Activated CD4-positive, alpha-beta T cell treated with anti-CD3 and anti-CD28 coated beads, Interleukin-2, amount 50 U/mL, for 4 hours (primary cell): ENCODE measurements around the gene CCBE1.

ENCODE experiments used
- DNase-seq, 2 experiments: peaks; one replicate each; pipeline ENCODE4 v3.0.0-alpha.2; 2020

Gene CCBE1

DNA sequence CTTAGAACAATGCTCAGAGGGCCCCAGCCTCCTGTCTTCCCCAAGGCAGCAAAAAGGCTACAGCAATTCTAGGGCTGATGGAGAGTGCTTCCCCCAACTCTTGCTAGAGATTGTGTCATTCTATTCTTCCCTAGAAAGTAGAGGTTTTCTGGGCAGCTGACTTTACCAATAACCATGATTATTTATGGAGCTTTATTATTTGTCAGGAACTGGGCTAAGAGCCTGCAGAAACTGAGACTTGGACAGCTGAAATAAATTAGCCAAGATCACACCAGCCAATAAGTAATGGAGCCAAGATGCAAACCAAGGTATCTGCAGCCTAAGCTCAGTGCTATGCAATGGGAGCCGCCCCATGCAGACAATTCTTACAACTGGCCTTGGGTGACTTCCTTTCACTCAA is 84.8 kb downstream of the CCBE1 start:
- no peak for DNase-seq

DNA sequence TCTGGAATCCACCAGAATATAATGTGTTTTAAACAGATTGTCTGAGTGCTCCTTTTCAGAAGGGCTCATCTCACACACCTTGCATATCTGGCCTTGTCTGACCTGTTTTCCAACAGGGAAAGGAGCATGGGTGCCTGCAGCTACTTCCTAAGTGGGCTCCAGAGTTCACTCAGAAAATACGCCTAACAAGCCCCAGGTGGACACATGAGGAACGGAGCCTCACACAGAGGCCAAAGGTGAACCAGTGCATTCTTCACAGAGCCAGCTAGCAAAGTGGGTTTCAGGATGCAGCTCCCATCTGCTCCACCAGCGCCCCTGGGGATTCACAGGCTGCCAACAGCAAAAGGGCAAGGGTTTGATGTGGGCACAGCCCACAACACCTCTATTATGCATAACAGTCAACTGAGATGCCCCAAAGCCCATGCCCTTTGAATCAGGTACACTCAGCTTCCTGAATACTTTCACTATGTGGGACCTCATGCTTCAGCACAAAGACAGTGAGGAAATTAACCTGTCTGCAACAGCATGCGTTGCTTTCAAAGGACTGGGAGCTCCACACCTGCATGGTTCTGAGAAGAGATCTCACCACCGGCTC is 86.6 kb downstream of the CCBE1 start:
- no peak for DNase-seq

DNA sequence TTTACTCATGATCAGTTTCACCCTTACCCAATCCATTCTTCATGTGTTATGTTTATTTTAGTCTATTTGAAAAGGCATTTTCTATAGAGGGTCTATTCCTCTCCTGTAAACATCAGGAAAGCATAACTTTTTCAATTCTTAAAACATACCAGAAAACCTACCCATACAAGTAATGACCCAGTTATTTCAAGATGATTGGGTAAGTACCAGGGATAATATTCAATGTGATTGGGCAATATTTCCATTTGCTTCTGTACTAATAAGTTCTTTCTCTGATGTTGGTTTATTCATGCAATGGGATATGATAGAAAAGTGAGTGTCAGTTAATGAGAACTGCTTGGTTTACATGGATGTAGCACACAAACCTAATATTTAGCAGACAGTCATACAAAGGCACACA is 87.6 kb downstream of the CCBE1 start:
- DNase-seq = no peak

DNA sequence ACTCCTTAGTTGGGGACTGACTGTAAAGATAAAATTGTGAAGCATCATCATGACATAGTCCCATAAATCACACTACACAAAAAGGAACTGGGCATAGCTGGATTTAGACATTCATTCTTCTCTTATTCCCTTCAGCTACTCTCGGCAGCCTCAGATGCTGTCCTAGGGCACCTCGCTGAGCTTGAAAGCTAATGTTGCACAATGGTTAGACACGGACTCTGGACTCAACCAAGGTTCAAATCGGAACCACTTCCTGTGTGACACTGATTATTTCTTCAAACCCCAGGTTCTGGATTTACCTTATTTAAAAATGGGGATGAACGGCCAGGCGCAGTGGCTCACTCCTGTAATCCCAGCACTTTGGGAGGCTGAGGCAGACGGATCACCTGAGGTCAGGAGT is 89.8 kb downstream of the CCBE1 start:
- no peak for DNase-seq

DNA sequence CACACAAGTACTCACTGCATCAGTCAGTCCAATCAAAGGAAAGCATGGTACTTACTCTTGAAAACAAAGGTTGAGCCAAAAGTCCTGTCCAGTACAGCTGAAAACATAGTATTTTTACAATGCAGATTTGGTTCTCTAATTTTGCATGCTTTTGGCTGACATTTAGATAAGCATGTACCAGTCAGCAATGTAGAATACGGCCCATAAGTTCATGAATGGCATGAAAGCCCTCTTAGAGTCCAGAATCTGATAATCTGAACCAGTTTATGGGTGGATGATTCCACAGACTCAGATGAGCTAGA is 90.2 kb downstream of the CCBE1 start:
- DNase-seq = no peak

DNA sequence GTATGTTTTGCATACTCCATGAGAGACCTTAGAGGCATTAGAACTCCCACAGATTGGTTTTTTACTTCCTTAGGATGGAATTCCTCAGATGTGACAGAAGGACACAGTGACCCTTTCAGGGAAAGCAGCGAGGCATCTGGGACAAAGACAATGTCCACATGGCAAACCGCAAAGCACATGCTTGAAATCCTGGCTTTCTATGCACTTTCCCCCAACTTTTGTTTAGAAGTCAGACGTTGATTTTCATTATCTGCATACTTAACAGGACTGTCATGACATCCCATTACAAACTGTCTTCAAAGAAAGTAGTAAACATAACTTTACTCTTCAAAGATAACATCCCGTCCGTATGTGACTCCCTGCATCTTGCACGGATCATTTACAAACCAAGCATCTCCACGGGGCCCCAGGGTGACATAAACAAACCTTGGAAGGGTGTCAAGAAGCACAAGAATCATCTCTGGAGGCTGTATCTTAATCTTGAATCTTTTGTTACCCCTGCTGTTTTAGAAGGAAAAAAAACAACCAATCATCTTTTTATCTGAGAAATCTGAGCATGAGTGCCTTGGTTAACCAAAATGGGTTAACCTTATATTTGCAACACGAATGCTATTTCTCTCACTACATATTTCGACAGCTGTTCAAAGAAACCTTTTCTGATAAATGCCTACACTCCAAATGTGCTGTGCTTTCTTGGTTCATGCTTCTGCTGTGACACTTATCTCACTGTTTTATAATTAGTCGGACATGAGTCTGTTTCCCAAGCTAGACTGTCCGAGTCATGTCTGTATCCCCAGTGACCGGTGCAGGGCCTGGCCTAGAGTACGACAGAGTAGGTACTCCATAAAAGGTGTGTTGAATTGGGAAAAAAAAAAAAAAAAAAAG is 90.8 kb downstream of the CCBE1 start:
- no peak for DNase-seq

DNA sequence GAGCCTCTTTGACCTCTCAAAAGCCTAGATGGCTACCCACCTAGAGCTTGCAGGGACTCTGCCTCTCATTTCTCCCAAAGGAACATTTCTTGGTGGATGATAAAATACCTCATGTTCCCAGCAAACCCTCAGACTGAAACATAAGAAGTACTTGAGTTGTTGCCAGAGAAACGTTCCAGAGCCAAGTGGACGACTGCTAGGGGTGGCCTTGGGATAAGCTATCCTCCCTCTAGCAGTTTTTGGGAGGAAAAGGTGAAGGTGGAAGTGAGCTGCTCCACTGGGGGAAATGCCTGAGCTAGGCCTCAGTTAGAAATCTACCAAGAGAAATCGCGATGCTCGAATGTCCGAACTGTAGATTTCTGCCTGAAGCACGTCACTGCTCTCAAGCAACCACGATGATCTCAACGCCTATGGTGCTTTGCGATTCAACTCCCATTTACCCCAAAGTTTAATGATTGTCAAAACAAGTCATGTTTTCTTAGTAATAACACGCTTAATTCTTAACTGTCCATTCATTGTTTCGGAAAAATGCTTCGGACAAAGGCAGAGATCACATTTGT is 91.5 kb downstream of the CCBE1 start:
- no peak for DNase-seq

DNA sequence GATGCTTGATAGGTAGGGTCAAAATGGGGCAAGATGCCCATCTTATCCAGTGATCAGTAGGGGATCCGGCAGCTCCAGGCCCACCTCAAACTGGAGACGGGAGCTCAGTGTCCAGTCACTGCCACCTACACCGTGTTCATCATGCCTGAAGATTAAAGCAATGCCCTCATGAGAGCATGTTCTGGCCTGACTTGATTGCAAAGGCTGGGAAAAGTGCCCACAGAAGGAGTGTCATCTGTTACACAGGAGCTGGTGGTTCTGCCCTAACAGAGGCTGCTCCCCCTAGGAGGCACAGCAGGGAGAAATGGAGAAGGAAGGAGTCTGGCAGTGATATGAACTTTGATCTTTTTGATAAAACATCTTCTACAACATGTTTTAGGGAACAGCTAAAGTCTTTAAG is 92.3 kb downstream of the CCBE1 start:
- no peak for DNase-seq

DNA sequence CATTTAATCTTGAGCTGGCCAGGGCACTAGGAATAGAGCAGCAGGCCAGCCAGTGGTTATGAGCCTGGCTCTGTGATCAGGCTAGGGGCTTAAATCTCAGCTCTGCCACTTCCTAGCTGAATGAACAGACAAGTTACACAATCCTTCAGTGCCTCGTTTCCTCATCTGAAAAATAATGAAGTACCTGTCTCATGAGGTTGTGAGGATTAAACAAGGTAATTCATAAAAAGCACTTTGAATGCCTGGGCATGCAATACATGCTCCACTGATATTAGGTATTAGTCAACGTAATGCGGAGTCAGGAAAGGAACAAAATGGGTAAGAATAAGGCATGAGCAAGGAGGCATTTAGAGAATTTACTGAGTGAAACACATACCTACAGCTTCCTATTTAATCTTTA is 100.2 kb downstream of the CCBE1 start:
- DNase-seq = no peak

DNA sequence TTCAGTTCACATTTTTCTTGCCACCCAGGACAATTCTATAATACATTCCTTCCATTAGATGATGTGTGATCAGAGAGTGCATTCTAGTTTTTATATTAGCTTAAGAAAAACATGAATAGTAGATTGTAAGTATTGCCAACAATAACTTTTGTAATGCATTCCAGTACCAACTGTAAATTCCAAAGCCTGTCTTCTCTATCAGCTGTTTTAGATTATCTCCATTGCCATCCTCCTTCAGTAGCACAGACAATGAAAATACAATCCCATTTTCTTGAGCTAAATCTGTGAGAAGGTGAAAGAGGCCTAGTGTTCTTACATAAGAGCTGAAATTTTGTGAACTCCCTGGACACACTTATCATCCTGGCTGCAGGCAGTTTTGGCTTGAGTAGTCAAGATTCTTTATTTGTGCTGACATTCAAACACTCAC is 103.9 kb downstream of the CCBE1 start:
- no peak for DNase-seq

DNA sequence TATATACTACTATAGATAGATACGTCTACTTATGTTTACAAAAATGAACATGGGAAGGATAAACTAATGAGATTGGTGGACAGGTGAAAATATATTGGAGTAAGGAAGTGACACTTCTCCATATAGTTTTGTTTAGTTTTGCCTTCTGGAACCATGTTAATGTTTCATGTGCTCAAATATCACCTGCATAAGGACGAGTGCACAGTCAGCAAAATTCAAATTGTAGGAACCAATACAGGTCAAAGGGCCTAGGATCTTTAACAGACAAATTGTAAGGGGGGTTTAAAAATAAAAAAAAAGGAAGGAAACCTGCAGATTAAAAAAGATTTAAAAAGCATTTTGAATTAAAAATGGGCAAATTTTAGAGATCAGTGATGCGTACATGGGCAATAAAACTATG is 104.6 kb downstream of the CCBE1 start:
- DNase-seq = no peak

DNA sequence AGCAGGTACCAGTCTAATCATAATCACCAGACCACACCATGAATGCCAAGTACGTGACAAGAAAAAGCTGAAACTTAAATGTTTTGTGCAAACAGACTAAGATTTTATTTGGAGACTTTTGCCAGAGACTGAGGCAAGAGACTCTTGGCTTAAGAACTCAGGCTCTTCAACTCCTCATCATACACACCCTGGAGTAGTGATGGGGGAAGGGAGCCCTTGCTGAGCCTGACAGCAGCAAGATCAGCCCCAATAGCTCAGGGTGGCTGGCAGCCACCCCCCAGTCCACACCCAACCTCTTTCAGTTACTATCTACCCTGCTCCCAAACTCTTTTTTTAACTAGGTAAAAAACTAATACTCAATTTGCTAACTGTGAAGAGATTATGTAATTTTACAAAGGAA is 114.8 kb downstream of the CCBE1 start:
- no peak for DNase-seq

DNA sequence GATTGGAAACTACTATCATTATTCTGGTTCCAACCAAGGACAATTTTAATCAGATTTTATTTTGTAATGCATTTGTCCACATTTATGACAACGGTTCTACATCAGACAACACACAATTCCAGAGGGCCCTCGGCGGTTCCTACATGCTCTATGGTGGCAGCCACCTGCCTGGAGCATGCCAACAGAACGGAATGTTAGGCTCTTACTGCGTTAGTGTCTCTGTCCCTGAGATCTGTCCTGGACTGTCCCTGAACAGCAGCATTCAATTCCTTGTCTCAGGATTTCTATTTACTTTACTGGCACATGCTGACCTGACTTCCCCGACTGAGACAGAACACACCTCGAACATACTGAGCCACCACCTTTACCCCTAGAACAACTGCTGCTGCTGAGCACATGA is 117.7 kb downstream of the CCBE1 start:
- no peak for DNase-seq

DNA sequence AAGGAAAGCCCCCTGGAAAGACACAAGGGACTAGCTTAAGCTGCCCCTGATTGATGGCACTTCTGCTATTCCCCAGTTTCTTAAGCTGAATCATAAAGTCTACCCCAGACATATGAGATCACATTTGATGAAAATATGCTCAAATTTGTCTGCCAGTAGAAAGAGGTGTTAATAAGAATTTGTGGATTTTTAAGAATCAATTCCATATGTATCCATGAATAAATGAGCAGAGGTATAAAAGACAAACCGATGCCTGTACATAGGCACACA is 119.9 kb downstream of the CCBE1 start:
- DNase-seq = no peak

DNA sequence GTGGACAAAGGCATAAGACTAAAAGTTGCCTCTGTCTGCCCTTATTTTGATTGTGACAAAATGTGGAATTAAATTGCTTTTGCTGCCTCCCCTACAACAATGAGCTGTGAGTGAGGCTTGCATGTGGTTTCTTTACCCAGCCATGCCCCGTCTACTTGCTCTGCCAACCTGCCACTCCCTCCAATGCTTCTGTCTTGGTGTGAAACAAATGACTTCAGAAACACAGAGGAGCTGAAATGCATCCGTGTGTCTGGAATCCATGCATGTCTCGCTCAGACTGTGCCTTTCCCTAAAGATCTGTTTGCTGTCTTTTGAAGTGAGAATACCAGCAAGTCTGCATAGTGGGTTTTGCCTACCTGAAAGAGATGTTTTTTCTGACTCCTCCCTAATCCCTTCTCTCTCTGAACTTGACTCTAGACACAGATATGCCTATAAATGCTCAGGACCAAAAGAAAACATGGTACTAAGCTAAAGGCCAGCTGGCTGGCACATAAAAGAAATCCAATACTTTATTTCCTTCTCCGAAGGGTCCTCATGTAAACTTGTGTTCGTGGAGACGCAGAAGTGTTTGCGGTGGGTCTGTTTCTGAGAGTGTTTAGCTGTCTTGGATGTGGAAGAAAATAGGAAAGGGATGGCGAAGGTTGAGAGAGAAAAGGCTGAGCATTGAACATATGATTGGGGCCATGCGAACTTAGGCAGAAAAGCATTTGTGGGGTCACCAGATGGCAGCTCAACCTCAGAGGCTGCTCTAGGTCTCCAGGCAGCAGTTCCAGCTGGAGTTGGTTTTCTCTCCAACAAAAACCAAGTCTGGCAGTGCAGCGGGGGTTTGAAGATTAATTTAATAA is 120.5 kb downstream of the CCBE1 start:
- DNase-seq = no peak

DNA sequence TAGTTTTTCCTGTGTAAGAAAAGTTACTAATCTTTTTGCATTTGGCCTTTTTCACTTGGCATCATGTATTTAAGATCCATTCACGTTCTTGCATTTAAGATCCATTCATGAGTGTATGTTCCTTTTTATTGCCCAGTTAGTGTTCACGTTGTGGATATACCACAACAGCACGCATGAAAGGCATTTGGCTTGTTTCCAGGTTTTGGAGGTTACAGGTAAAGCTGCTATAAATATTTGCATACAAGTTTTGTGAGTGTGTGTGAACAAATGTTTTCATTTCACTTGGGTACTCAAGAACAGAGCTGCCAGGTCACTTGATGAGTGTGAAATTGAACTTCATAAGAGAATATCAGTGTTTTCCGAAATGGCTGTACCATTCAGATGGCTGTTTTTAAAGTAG is 121.2 kb downstream of the CCBE1 start:
- no peak for DNase-seq

DNA sequence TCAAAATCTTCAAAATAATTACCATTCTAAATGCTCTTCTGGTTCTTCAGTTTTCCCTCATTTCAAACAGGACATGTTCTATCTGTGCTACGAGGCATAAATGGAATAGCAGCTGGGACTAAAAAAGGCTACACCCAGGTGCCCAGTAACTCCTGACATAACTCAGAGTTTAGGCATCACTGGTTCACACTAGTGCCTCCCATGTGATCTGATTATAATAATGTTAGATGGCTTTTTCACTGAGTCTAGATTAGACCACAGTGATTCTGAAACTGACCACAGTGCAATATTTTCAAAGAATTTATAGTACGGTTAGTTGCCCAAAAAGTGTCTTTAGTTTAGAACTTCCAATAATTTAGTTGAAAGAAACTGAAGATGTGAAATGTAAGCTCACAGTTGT is 123.3 kb downstream of the CCBE1 start:
- DNase-seq = no peak

DNA sequence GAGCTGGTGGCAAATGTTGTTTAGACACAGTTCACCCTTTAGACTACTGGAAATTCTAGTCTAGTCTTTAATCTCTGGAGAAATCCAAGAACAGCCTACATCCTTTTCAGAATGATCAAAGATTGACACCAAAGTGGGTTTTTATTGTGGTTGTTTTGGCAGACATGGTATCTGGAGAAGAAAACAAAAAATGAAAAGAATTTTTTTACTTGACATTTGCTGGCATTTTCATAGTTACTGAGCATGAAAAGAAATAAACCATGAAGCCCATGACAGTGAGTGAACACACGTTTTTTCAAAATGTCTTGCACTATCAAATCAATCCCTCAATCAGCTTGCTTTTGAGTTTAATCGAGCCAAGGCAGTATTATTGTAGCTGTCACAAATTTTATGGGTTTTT is 125.3 kb downstream of the CCBE1 start:
- DNase-seq = no peak

DNA sequence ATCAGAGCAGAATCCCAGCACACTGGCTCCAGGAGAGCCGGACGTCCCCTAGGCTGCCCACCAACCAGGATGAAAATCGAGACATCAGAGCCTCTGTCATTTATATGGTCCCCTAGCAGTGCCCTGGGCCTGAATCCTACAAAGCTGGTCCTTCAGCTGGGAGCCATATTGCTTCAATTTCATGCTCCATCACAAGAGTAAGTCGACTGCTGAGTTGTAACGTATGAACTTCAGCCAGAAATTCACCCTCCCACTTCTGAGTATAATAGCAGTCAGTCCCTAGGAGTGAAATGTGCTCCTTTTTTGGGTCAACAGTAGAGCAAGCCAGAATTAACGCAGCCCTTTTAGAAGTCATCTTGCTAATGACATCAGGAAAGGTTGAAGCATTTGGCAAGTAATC is 126.4 kb downstream of the CCBE1 start:
- DNase-seq = no peak

DNA sequence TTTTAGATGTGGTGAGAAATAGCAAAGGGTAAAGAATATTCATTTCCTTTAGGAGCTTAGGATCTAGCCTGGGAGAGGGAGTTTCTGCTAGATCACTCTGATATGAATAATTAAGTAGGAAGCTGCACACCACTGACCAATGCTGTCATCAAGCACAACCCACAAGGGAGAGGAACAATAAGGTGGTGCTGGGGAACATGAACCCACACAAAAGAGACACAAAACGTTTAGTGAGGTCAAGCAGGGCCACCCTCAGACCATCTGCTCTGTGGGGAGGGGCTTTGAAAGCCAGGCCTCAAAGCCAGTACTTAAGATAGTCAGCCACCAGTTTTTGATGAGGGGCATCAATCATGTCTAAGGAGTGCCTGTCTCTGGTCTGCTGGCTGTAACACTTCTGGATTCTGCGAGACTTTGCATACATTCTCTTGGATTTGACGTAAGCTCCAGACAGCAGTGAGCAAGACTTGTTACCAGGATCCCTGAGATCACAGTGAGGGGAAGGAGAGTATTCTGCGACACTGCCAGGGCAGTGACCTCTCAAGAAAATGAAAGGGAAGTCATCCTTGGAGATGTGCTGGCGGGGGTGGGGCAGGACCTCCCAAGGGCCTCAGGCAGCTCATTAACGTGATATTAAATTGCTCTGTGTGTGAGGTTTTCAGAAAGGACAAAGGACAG is 127.0 kb downstream of the CCBE1 start:
- DNase-seq = no peak

DNA sequence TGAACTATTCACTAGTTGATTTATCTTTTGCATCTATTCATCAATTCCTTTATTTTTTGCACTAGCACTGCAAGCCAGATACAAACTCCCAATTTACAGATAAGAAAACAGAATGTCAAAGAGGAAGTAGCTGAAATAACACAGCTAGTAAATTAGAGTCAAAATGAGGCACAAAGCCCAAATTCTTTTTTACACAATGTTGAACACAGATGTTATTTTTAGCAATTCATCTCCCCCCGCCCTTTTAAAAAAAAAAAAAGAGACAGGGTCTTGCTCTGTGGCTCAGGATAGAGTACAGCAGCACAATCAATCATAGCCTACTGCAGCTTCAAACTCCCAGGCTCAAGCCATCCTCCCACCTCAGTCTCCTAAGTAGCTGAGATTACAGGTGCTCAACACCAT is 127.8 kb downstream of the CCBE1 start:
- DNase-seq = no peak

DNA sequence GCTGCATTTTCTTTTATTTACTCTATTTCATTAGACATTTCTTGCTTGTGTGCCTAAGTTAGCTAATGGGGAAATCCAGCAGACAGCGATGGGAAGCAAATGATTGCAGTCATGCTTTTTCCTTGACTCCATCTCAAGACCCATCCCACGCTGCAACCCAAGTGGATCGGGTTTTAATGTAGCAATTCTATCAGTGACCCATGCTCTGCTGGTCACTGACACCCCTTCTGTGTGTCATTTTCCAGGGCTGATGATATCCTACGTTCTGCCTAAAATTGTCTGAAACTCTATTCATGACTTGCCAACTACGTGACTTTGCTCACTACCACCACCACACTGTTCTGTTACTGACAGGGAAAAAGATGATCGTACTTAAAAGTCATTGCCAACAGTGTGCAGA is 129.8 kb downstream of the CCBE1 start:
- DNase-seq = no peak

DNA sequence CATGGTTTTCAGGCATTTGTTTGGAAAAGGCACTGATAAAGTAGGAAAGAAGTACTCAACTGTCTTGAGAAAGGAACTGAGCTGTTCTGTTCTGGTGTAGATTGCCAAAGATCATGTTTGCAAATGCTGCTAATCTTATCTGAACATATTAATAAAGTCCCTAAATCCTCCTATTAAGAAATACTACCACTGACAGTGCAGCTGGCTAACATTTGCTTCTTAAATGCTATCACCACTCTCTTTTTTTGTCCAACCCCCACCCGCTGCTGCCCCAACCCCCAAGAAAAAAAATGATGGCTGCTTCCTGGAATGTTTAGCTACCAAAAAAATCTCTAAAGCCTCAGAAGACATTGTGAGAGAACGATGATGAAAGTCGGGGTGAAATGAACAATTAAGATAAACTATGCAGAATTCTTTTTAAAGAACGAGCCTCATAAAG is 130.7 kb downstream of the CCBE1 start:
- DNase-seq = no peak
